Measurements from ENCODE around the gene SHPK.

SHPK gene

DNA sequence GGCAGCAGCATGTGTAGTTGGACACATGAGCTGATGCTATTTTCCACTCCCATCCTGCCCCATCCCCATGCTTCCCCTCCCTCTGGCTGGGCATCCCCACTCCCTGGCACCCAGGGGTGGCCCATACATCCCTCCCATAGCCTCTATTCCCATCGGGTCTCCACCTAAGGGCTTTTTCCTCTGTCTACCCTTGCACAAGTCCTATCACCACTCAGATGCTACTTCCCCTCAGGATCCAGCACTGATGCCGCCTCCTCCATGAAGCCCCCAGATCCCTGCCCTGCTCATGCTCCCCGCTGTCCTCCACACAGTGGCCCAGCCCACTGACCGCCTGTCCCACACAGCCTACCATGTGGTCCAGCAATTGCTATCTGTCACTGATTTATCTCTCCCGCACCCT is 42.7 kb downstream of the SHPK start:
- Histone ChIP-seq H3K27me3 (ENCODE audit: low read length) (no peaks in the 10 kb centered on the region), H3F3A (ENCODE audit: insufficient read depth) (no peaks in the 10 kb centered on the region), H3K36me3 (ENCODE audit: low read length) (no peaks in the 10 kb centered on the region), H2AFZ (ENCODE audit: low read depth, low read length, severe bottlenecking) (no peak overlapping the region), H4K20me1 (ENCODE audit: low read depth, low read length) (no peaks in the 10 kb centered on the region), H3K9me2 (replicated peaks; ENCODE audit: insufficient read depth, low read length) (no peaks in the 10 kb centered on the region), H3K4me3 (ENCODE audit: insufficient read depth, low read length, poor library complexity, severe bottlenecking) (no peak overlapping the region), H3K27ac (ENCODE audit: low read depth, low read length) (no peak overlapping the region), H3K9ac (ENCODE audit: low read length) (no peak overlapping the region), H3K4me2 (ENCODE audit: low read depth, low read length, poor library complexity, severe bottlenecking) (no peak overlapping the region), H3K9me3 (ENCODE audit: insufficient read depth, low read length) (no peaks in the 10 kb centered on the region), H3K79me2 (ENCODE audit: insufficient read depth, low read length) (no peaks in the 10 kb centered on the region)
- no peak for TF ChIP-seq EZH2phosphoT487 (conservative IDR thresholded peaks at IDR 0.05; ENCODE audit: low read length)
- TF ChIP-seq, protein P1, sequence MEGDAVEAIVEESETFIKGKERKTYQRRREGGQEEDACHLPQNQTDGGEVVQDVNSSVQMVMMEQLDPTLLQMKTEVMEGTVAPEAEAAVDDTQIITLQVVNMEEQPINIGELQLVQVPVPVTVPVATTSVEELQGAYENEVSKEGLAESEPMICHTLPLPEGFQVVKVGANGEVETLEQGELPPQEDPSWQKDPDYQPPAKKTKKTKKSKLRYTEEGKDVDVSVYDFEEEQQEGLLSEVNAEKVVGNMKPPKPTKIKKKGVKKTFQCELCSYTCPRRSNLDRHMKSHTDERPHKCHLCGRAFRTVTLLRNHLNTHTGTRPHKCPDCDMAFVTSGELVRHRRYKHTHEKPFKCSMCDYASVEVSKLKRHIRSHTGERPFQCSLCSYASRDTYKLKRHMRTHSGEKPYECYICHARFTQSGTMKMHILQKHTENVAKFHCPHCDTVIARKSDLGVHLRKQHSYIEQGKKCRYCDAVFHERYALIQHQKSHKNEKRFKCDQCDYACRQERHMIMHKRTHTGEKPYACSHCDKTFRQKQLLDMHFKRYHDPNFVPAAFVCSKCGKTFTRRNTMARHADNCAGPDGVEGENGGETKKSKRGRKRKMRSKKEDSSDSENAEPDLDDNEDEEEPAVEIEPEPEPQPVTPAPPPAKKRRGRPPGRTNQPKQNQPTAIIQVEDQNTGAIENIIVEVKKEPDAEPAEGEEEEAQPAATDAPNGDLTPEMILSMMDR (IDR thresholded peaks at IDR 0.05; ENCODE audit: insufficient read depth, low read length, poor library complexity, severe bottlenecking), result no peak

DNA sequence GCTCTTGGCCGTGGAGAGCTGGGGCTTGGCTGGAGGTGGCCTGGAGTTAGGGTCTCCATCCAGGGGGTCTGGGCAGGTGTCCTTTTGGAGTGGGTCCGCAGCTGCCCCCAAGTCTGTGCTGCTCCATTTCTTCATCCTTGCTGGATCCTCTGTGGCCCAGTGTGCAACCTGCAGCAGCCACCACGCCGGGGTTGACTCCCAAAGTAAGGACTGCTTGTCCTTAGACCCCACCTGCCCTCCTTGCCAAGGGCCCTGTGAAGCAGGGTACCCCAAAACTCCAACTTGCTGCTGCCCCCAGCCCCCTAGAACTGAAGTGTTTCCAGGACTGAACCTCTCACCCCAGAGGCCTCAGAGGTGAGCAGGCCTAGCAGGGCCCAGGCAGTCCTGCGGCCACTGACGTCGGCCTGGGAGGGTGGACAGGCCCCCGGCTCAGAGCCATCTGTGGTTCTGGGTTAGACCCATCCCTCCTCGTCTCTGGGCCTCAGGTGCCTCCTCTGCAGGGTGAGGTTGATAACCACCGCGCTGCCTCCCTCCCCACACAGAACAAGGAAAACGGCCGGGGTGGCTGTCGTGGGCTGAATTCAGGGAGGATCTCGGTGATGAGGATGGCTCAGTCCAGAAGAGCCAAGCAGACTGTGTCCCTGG is 43.7 kb downstream of the SHPK start:
- Histone ChIP-seq H3K4me3 (ENCODE audit: insufficient read depth, low read length, poor library complexity, severe bottlenecking) (no peak overlapping the region), H2AFZ (ENCODE audit: low read depth, low read length, severe bottlenecking) (no peak overlapping the region), H3K9ac (ENCODE audit: low read length) (no peak overlapping the region), H3K79me2 (ENCODE audit: insufficient read depth, low read length) (no peaks in the 10 kb centered on the region), H4K20me1 (ENCODE audit: low read depth, low read length) (no peaks in the 10 kb centered on the region), H3K27ac (ENCODE audit: low read depth, low read length) (no peak overlapping the region), H3F3A (ENCODE audit: insufficient read depth) (no peaks in the 10 kb centered on the region), H3K4me2 (ENCODE audit: low read depth, low read length, poor library complexity, severe bottlenecking) (no peak overlapping the region), H3K27me3 (ENCODE audit: low read length) (no peaks in the 10 kb centered on the region), H3K9me3 (ENCODE audit: insufficient read depth, low read length) (no peaks in the 10 kb centered on the region), H3K9me2 (replicated peaks; ENCODE audit: insufficient read depth, low read length) (no peaks in the 10 kb centered on the region), H3K36me3 (ENCODE audit: low read length) (no peaks in the 10 kb centered on the region)
- no peak for TF ChIP-seq EZH2phosphoT487 (conservative IDR thresholded peaks at IDR 0.05; ENCODE audit: low read length)
- TF ChIP-seq, protein P1 (IDR thresholded peaks at IDR 0.05; ENCODE audit: insufficient read depth, low read length, poor library complexity, severe bottlenecking), result no peak

DNA sequence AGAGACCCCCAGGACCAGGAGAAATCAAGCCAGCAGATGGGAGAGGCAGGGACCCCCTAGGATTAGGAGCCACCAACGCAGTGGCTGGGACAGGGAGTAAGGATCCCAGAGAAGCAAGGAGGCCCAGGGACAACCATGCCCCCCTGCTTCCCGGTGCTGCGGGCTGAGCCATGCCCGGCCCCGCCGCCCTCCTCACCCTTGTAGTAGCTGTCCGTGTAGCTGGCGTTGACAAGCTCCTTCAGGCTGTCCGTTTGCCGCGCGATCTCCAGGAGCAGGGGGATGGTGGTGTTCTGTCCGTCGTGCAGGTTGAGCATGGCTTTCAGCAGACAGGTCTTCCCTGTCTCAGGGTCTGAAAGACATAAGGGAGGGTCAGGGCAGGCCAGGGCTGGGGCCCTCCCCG is 45.3 kb downstream of the SHPK start:
- Histone ChIP-seq H3K27me3 (ENCODE audit: low read length) (no peaks in the 10 kb centered on the region), H4K20me1 (ENCODE audit: low read depth, low read length) (no peaks in the 10 kb centered on the region), H3K9ac (ENCODE audit: low read length) (no peak overlapping the region), H3K4me3 (ENCODE audit: insufficient read depth, low read length, poor library complexity, severe bottlenecking) (no peak overlapping the region), H3K36me3 (ENCODE audit: low read length) (no peaks in the 10 kb centered on the region), H3K79me2 (ENCODE audit: insufficient read depth, low read length) (no peaks in the 10 kb centered on the region), H2AFZ (ENCODE audit: low read depth, low read length, severe bottlenecking) (no peak overlapping the region), H3F3A (ENCODE audit: insufficient read depth) (no peaks in the 10 kb centered on the region), H3K4me2 (ENCODE audit: low read depth, low read length, poor library complexity, severe bottlenecking) (no peak overlapping the region), H3K9me2 (replicated peaks; ENCODE audit: insufficient read depth, low read length) (no peaks in the 10 kb centered on the region), H3K27ac (ENCODE audit: low read depth, low read length) (no peak overlapping the region), H3K9me3 (ENCODE audit: insufficient read depth, low read length) (no peaks in the 10 kb centered on the region)
- TF ChIP-seq, protein P1 (IDR thresholded peaks at IDR 0.05; ENCODE audit: insufficient read depth, low read length, poor library complexity, severe bottlenecking), result no peak
- no peak for TF ChIP-seq EZH2phosphoT487 (conservative IDR thresholded peaks at IDR 0.05; ENCODE audit: low read length)

All from SU-DHL-6 (cell line).